Smooth muscle cell (in vitro differentiated cells): ENCODE results near the gene TMEM273. TPM values are rescaled to one million over a fixed set of nuclear protein-coding genes. Genes with fewer than 3 reads are reported as not detected.

Source experiments
- DNase-seq: peaks from one replicate; lab custom pipeline; 2025; ENCODE audit not compliant: unreplicated experiment; lab: John Stamatoyannopoulos, UW
- H2AFZ ChIP-seq: fragments of 200-600 bp; sonication (generic); 2 replicates; pipeline ENCODE4 v1.6.0; 2016; ENCODE audit warnings: antibody characterized with exemption, low read depth, mild to moderate bottlenecking
- H3F3A ChIP-seq: fragments of 200-600 bp; sonication (generic); 2 replicates; pipeline ENCODE4 v1.6.0; 2017; ENCODE audit warnings: antibody characterized with exemption, low read depth
- H3K27ac ChIP-seq: fragments of 200-600 bp; sonication (generic); 2 replicates; pipeline ENCODE4 v1.5.1; 2016; ENCODE audit warnings: low read depth, mild to moderate bottlenecking
- H3K27me3 ChIP-seq: fragments of 200-600 bp; sonication (generic); 2 replicates; pipeline ENCODE4 v1.6.1; 2016; ENCODE audit warnings: low read depth, mild to moderate bottlenecking
- H3K36me3 ChIP-seq: fragments of 200-600 bp; sonication (generic); 2 replicates; pipeline ENCODE4 v1.5.1; 2016; ENCODE audit warnings: low read depth
- H3K4me1 ChIP-seq: fragments of 200-600 bp; sonication (generic); 2 replicates; pipeline ENCODE4 v1.5.1; 2016; ENCODE audit warnings: low read depth
- H3K4me2 ChIP-seq: fragments of 200-600 bp; sonication (generic); 2 replicates; pipeline ENCODE4 v1.6.0; 2016; ENCODE audit warnings: mild to moderate bottlenecking
- H3K4me3 ChIP-seq: fragments of 200-600 bp; sonication (generic); 2 replicates; pipeline ENCODE4 v1.5.1; 2016; ENCODE audit warnings: mild to moderate bottlenecking
- H3K79me2 ChIP-seq: fragments of 200-600 bp; sonication (generic); 2 replicates; pipeline ENCODE4 v1.6.0; 2016; ENCODE audit warnings: low read depth, mild to moderate bottlenecking
- H3K9ac ChIP-seq: fragments of 200-600 bp; sonication (generic); 2 replicates; pipeline ENCODE4 v1.6.0; 2016; ENCODE audit warnings: low read depth
- H3K9me3 ChIP-seq: fragments of 200-600 bp; sonication (generic); replicated peaks from 2 replicates; pipeline ENCODE4 v1.5.1; 2016; ENCODE audit warnings: low read depth
- H4K20me1 ChIP-seq: fragments of 200-600 bp; sonication (generic); 2 replicates; pipeline ENCODE4 v1.6.0; 2016; ENCODE audit warnings: low read depth
- WGBS: methylation state at CpG from one replicate; pipeline ENCODE4 v1.1.7; 2016; ENCODE audit warnings: low lambda C conversion rate; 5-methylcytosine and 5-hydroxymethylcytosine counted together
- polyA plus RNA-seq: library from polyadenylated mRNA; unstranded; fragments of >200 nt; fragmentation: Nextera tagmentation; extraction: Ambion mirVana; gene quantifications from 2 replicates; pipeline ENCODE4 v1.2.1, GENCODE V29; 2016
- total RNA-seq: library from RNA; depleted of rRNA; stranded (reverse); fragments of >200 nt; gene quantifications from 2 replicates; pipeline ENCODE4 v1.2.3, GENCODE V29; 2014
- TF ChIP-seq, protein P1 (sequence below): fragments of 200-600 bp; sonication (generic); IDR thresholded peaks from 2 replicates; pipeline ENCODE4 v1.5.1; 2017; ENCODE audit warnings: borderline replicate concordance, mild to moderate bottlenecking, antibody characterized with exemption; ENCODE audit not compliant: insufficient read depth, poor library complexity, severe bottlenecking

TMEM273 gene
- total and polyA plus RNA-seq, 2 experiments from 2014 or later, result 0.09 TPM; not detected in 1

DNA sequence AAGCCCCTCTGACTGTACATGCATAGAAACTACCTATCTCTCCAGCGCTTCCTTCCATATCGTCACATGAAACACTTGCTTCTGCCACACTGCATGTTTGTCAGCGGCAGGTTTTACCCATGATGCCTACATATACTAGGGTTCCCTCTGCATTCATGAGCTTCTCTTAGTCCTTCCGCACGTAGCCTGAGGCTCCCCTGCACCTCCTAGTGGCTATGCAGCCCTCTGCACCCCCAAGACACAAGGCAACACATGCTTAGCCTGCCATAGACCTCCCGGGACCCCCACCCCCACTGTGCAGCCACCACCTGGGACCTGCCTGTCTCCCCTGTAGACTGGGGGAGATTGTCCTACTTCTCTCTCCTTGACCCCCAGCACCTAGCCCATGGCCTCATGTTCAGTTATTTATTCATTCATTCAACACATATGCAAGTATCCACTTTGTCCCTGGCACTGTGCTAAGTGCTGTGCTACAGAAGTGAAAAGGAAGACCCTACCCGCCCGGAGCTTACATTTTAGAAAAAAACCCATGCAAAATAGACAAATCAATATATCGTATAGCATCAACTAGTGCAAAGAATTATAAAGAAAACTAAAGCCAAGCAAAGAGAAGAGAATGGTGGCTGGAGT lies 23.5 kb downstream of the TMEM273 start:
- Histone ChIP-seq H3K27me3 (no peaks in the 10 kb centered on the region), H3K79me2 (no peaks in the 10 kb centered on the region), H3F3A (no peaks in the 10 kb centered on the region), H3K9ac (no peak overlapping the region), H3K9me3 (no peaks in the 10 kb centered on the region), H3K36me3 (no peaks in the 10 kb centered on the region), H3K4me3 (no peak overlapping the region), H3K4me1 (no peaks in the 10 kb centered on the region), H3K27ac (no peak overlapping the region), H4K20me1 (no peaks in the 10 kb centered on the region), H2AFZ (no peak overlapping the region), H3K4me2 (no peak overlapping the region)
- 63% methylated on average over 9 of the region's 9 CpGs for WGBS
- DNase-seq, result no peak
- TF ChIP-seq, protein P1, sequence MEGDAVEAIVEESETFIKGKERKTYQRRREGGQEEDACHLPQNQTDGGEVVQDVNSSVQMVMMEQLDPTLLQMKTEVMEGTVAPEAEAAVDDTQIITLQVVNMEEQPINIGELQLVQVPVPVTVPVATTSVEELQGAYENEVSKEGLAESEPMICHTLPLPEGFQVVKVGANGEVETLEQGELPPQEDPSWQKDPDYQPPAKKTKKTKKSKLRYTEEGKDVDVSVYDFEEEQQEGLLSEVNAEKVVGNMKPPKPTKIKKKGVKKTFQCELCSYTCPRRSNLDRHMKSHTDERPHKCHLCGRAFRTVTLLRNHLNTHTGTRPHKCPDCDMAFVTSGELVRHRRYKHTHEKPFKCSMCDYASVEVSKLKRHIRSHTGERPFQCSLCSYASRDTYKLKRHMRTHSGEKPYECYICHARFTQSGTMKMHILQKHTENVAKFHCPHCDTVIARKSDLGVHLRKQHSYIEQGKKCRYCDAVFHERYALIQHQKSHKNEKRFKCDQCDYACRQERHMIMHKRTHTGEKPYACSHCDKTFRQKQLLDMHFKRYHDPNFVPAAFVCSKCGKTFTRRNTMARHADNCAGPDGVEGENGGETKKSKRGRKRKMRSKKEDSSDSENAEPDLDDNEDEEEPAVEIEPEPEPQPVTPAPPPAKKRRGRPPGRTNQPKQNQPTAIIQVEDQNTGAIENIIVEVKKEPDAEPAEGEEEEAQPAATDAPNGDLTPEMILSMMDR, result peak; percentile 44

DNA sequence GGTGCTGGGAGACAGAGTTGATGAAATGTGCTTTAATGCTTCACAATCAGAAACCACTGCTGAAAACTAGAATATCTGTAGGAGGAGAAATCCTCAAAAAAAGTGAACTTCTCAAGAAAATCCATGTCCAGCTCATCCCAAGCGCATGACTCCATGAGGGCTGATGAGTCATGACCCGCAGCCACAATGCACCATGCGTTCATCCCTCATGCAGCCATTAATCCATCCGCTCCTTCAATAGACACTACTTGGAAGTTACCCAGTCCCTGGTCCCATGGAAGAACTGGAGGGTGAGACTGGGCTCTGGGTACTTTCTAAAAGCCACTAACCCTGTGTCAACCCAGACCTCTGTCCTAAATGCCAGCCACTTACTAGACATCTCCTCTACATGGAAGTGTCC lies 24.4 kb downstream of the TMEM273 start:
- Histone ChIP-seq H3K9me3 (no peaks in the 10 kb centered on the region), H2AFZ (no peak overlapping the region), H3F3A (no peaks in the 10 kb centered on the region), H3K4me3 (no peak overlapping the region), H3K9ac (no peak overlapping the region), H4K20me1 (no peaks in the 10 kb centered on the region), H3K4me2 (no peak overlapping the region), H3K36me3 (no peaks in the 10 kb centered on the region), H3K27me3 (no peaks in the 10 kb centered on the region), H3K27ac (peak overlapping the region; percentile 77), H3K4me1 (no peaks in the 10 kb centered on the region), H3K79me2 (no peaks in the 10 kb centered on the region)
- TF ChIP-seq, protein P1, result no peak
- no peak for DNase-seq
- 61% methylated on average over 4 of the region's 4 CpGs for WGBS

DNA sequence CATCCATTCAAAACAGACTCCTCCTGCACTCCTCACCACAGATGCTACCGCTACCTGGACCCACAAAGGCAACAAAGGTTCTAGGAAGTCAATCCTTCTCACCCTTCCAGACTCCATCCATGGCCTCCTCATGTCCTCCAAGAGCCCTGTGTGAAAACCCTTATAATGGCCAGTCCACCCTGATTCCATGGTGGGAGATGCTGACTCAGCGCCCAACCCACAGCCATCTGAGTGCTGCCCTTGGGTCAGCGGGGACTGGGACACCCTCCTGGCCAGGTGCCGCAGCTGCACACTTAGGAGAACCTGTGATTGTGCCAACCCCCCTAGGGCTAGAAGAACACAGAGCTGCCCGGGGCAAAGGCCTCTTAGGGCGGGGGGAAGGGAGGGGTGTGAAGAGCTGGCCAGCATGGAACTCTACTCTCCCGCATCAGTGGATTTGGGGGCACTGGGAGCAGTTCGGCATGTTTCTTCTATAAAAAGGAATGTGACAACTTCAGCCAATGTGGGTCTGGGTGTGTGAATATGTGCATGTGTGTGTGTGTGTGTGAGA lies 25.4 kb downstream of the TMEM273 start:
- Histone ChIP-seq H3K27ac (no peak overlapping the region), H3K9ac (no peak overlapping the region), H3K79me2 (no peaks in the 10 kb centered on the region), H4K20me1 (no peaks in the 10 kb centered on the region), H3F3A (no peaks in the 10 kb centered on the region), H2AFZ (no peak overlapping the region), H3K9me3 (no peaks in the 10 kb centered on the region), H3K4me2 (no peak overlapping the region), H3K36me3 (no peaks in the 10 kb centered on the region), H3K27me3 (peaks cover 8% of the 10 kb centered on the region), H3K4me3 (no peak overlapping the region), H3K4me1 (no peaks in the 10 kb centered on the region)
- WGBS, result 84% methylated on average over 8 of the region's 8 CpGs
- DNase-seq, result no peak
- TF ChIP-seq, protein P1, result no peak

DNA sequence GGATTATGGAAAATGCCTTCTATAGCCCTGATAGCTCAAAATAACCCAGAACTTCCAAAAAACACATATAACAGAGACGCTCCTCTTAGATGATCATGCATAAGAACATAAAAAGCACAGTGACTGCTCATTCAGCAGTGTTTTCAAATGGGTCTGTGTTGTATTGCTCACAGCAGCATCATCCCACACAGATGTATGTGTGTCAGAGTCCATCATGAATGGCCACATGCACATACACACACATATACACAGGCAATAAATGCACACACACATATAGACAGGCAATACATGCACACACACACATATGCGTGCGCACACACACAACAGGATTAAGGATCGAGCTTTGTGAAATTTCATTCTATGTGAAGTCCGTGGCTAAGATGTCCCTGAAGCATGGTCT lies 26.1 kb downstream of the TMEM273 start:
- H3K4me3 ChIP-seq, result no peak overlapping the region
- H3K36me3 ChIP-seq, result no peaks in the 10 kb centered on the region
- no peaks in the 10 kb centered on the region for H3K4me1 ChIP-seq
- 74% methylated on average over 5 of the region's 5 CpGs for WGBS
- no peak overlapping the region for H2AFZ ChIP-seq
- H3K9ac ChIP-seq, result no peak overlapping the region
- H3F3A ChIP-seq, result no peaks in the 10 kb centered on the region
- H3K4me2 ChIP-seq, result no peak overlapping the region
- peaks cover 10% of the 10 kb centered on the region for H3K27me3 ChIP-seq
- H3K27ac ChIP-seq, result no peak overlapping the region
- no peaks in the 10 kb centered on the region for H3K9me3 ChIP-seq
- no peaks in the 10 kb centered on the region for H4K20me1 ChIP-seq
- no peaks in the 10 kb centered on the region for H3K79me2 ChIP-seq
- TF ChIP-seq, protein P1, result no peak
- DNase-seq, result no peak
